Measurements from ENCODE around the gene ADAM12.

The ADAM12 gene

DNA sequence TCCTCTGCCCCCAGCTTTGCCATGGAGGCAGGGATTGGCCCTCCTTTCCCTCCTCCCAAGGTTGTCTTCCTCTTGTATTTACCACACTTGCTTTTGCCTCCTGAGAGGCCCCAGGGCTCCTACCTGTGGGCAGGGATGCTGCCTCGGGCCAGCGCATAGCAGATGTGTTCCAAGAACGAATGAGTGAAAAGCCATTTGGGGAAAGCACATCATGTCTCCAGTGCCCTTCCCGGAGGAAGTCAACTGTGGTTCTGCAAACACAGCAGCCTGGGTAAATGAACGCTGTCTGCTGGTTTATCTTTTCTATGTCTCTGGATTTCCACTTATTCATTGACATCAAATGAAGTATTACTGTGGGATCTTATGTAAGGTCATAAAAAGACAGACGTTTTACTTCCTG, 330.2 kb downstream of the ADAM12 start:
- Histone ChIP-seq H3K27me3 (replicated peaks; ENCODE audit: insufficient read depth, low read length) (peaks cover 7% of the 10 kb centered on the region; the same call in 1 of the 2 replicates), H3K79me2 (ENCODE audit: low read length) (no peaks in the 10 kb centered on the region), H3K4me1 (ENCODE audit: low read length) (no peaks in the 10 kb centered on the region), H4K20me1 (ENCODE audit: insufficient read depth, low read length) (no peaks in the 10 kb centered on the region), H3K9me2 (replicated peaks; ENCODE audit: insufficient read depth, low read length) (no peaks in the 10 kb centered on the region), H2AFZ (ENCODE audit: low read length) (no peak overlapping the region), H3K36me3 (replicated peaks; ENCODE audit: insufficient read depth, low read length) (no peaks in the 10 kb centered on the region), H3F3A (ENCODE audit: insufficient read depth, low read length) (no peaks in the 10 kb centered on the region), H3K9me3 (replicated peaks; ENCODE audit: insufficient read depth, low read length) (no peaks in the 10 kb centered on the region), H3K4me3 (ENCODE audit: low read length) (no peak overlapping the region), H3K27ac (ENCODE audit: low read length) (no peak overlapping the region), H3K9ac (ENCODE audit: low read length) (no peak overlapping the region), H3K4me2 (ENCODE audit: low read depth, low read length) (no peak overlapping the region)
- no peak for DNase-seq
- no peak for TF ChIP-seq EZH2 (optimal IDR thresholded peaks at IDR 0.05; ENCODE audit: low read depth, low read length)
- TF ChIP-seq EZH2phosphoT487 (IDR thresholded peaks at IDR 0.05; ENCODE audit: low read length), result no peak
- TF ChIP-seq, protein P1, sequence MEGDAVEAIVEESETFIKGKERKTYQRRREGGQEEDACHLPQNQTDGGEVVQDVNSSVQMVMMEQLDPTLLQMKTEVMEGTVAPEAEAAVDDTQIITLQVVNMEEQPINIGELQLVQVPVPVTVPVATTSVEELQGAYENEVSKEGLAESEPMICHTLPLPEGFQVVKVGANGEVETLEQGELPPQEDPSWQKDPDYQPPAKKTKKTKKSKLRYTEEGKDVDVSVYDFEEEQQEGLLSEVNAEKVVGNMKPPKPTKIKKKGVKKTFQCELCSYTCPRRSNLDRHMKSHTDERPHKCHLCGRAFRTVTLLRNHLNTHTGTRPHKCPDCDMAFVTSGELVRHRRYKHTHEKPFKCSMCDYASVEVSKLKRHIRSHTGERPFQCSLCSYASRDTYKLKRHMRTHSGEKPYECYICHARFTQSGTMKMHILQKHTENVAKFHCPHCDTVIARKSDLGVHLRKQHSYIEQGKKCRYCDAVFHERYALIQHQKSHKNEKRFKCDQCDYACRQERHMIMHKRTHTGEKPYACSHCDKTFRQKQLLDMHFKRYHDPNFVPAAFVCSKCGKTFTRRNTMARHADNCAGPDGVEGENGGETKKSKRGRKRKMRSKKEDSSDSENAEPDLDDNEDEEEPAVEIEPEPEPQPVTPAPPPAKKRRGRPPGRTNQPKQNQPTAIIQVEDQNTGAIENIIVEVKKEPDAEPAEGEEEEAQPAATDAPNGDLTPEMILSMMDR (IDR thresholded peaks at IDR 0.05; ENCODE audit: low read length), result no peak

DNA sequence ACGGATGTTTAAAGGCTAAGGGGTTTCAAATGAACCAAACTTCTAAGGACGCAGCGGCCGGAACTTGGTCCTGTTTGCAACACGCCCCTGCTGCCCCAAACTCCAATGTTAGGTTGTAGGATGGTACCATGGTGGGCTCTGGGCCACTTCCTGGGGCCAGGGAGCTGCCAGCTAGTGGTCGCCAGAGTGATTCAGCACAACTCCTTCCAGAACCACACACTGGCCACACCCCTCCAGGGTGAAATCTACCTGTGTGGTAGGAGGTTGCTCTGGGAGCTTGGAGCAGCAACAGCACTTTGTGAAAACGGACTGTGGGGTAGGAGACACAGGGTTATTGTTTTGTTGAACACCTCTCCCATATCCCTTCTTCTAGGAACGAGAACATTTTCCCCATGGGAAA, 330.8 kb downstream of the ADAM12 start:
- Histone ChIP-seq H4K20me1 (ENCODE audit: insufficient read depth, low read length) (no peaks in the 10 kb centered on the region), H3K79me2 (ENCODE audit: low read length) (no peaks in the 10 kb centered on the region), H3F3A (ENCODE audit: insufficient read depth, low read length) (no peaks in the 10 kb centered on the region), H2AFZ (ENCODE audit: low read length) (no peak overlapping the region), H3K36me3 (replicated peaks; ENCODE audit: insufficient read depth, low read length) (no peaks in the 10 kb centered on the region), H3K9me3 (replicated peaks; ENCODE audit: insufficient read depth, low read length) (no peaks in the 10 kb centered on the region), H3K27ac (ENCODE audit: low read length) (no peak overlapping the region), H3K9ac (ENCODE audit: low read length) (no peak overlapping the region), H3K4me1 (ENCODE audit: low read length) (no peaks in the 10 kb centered on the region), H3K9me2 (replicated peaks; ENCODE audit: insufficient read depth, low read length) (no peaks in the 10 kb centered on the region), H3K4me2 (ENCODE audit: low read depth, low read length) (no peak overlapping the region), H3K4me3 (ENCODE audit: low read length) (no peak overlapping the region), H3K27me3 (replicated peaks; ENCODE audit: insufficient read depth, low read length) (peaks cover 7% of the 10 kb centered on the region; the same call in 1 of the 2 replicates)
- TF ChIP-seq EZH2phosphoT487 (IDR thresholded peaks at IDR 0.05; ENCODE audit: low read length), result no peak
- TF ChIP-seq, protein P1 (IDR thresholded peaks at IDR 0.05; ENCODE audit: low read length), result no peak
- no peak for TF ChIP-seq EZH2 (optimal IDR thresholded peaks at IDR 0.05; ENCODE audit: low read depth, low read length)
- no peak for DNase-seq

DNA sequence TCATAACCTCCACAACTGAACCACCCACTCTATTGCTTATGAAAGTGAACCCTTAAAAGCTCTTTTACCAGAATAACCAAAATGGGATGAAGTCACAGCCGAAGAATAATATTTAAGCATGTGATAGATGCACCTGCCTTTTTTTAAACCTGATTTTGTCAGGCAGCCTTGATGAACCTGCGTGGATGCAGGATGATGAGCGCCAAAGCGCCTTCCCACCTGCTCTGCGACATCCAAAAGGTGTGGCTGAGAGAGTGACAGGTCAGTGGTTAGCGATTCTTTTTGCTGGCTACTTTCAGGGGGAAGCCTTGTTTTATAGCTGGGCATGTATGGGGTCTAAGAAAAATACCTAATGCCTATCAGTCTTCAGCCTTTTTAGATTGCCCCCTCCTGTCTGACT, 334.1 kb downstream of the ADAM12 start:
- no peak for DNase-seq
- no peak overlapping the region for H2AFZ ChIP-seq (ENCODE audit: low read length)
- H3K9ac ChIP-seq (ENCODE audit: low read length), result no peak overlapping the region
- H3K4me2 ChIP-seq (ENCODE audit: low read depth, low read length), result no peak overlapping the region
- no peaks in the 10 kb centered on the region for H3K36me3 ChIP-seq (replicated peaks; ENCODE audit: insufficient read depth, low read length)
- H3K27me3 ChIP-seq (replicated peaks; ENCODE audit: insufficient read depth, low read length), result peaks cover 7% of the 10 kb centered on the region; the same call in 1 of the 2 replicates
- no peaks in the 10 kb centered on the region for H3K9me2 ChIP-seq (replicated peaks; ENCODE audit: insufficient read depth, low read length)
- TF ChIP-seq, protein P1 (IDR thresholded peaks at IDR 0.05; ENCODE audit: low read length), result no peak
- TF ChIP-seq EZH2 (optimal IDR thresholded peaks at IDR 0.05; ENCODE audit: low read depth, low read length), result no peak
- no peak for TF ChIP-seq EZH2phosphoT487 (IDR thresholded peaks at IDR 0.05; ENCODE audit: low read length)
- H3K4me3 ChIP-seq (ENCODE audit: low read length), result no peak overlapping the region
- H4K20me1 ChIP-seq (ENCODE audit: insufficient read depth, low read length), result no peaks in the 10 kb centered on the region
- no peaks in the 10 kb centered on the region for H3K79me2 ChIP-seq (ENCODE audit: low read length)
- no peaks in the 10 kb centered on the region for H3F3A ChIP-seq (ENCODE audit: insufficient read depth, low read length)
- H3K4me1 ChIP-seq (ENCODE audit: low read length), result no peaks in the 10 kb centered on the region
- no peak overlapping the region for H3K27ac ChIP-seq (ENCODE audit: low read length)
- H3K9me3 ChIP-seq (replicated peaks; ENCODE audit: insufficient read depth, low read length), result no peaks in the 10 kb centered on the region
